GM10266 (cell line): Measurements from ENCODE around the gene MYOZ3.

Source experiments
- DNase-seq: peaks from one replicate; pipeline ENCODE4 v3.0.0; 2012; ENCODE audit errors: extremely low spot score
- TF ChIP-seq, protein P1 (sequence below): IDR thresholded peaks from 2 replicates; pipeline ENCODE4 v1.5.1; 2012; ENCODE audit warnings: mild to moderate bottlenecking, low read depth; ENCODE audit not compliant: control insufficient read depth, insufficient read depth; ENCODE audit errors: missing control alignments

The MYOZ3 gene

DNA sequence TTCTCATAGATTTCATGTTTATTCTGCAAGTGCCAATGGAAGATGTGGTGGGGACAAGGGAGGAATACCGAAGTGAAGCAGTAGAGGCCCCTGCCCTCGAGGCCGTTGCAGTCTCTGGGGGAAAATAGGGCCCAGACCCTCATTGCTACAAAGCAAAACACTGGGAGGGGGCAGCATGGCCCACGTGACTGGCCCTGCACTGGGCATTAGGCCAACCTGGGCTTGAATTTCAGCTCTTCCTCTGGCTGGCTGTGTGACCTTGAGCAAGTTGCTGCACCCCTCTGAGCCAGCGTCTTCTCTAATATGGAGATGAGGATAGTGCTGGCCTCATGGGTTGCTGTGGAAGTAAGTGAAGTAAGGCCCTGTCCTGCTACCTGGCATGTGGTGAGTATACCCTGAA, 21.3 kb upstream of the MYOZ3 start:
- TF ChIP-seq, protein P1, sequence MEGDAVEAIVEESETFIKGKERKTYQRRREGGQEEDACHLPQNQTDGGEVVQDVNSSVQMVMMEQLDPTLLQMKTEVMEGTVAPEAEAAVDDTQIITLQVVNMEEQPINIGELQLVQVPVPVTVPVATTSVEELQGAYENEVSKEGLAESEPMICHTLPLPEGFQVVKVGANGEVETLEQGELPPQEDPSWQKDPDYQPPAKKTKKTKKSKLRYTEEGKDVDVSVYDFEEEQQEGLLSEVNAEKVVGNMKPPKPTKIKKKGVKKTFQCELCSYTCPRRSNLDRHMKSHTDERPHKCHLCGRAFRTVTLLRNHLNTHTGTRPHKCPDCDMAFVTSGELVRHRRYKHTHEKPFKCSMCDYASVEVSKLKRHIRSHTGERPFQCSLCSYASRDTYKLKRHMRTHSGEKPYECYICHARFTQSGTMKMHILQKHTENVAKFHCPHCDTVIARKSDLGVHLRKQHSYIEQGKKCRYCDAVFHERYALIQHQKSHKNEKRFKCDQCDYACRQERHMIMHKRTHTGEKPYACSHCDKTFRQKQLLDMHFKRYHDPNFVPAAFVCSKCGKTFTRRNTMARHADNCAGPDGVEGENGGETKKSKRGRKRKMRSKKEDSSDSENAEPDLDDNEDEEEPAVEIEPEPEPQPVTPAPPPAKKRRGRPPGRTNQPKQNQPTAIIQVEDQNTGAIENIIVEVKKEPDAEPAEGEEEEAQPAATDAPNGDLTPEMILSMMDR, result no peak
- DNase-seq, result no peak

DNA sequence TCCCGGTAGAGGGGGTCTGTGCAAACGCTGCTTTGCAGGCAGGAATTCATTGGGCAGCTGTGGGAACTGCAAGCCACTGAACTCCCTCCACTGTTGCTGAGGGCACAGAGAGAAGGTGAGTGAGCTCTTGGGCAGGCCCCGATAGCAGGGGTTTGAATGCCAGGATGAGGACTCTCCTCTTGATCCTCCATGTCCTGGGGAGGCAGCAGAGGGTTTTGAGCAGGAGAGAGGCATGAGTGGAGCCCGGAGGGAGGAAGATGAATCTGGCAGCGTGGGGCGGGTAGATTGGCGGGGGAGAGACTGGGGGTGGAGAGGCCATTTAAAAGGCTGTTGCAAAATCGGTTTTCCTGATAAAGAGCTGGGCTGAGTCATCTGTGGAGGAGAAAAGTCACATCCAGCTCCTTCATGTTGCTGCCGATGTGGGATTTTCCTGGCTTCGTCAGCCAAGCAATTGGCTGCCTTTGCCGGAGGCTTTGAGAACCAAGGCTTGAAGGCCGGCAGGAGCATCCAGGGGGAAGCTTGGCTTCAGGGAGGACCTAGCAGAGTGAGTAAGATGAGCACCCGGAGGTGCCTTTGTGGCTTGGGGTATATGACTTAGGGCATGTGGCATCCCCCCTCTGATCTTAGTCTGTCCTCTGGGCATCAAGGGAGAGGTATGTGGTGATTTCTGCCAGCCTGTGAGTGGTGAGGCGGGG, 20.6 kb upstream of the MYOZ3 start, which contains the start of gene SYNPO:
SYNPO (plus strand) TSS at position 350 of the 695 bp plus-strand sequence. CDS start 7,616 bp downstream, outside the sequence.
- TF ChIP-seq, protein P1, result no peak
- no peak for DNase-seq

DNA sequence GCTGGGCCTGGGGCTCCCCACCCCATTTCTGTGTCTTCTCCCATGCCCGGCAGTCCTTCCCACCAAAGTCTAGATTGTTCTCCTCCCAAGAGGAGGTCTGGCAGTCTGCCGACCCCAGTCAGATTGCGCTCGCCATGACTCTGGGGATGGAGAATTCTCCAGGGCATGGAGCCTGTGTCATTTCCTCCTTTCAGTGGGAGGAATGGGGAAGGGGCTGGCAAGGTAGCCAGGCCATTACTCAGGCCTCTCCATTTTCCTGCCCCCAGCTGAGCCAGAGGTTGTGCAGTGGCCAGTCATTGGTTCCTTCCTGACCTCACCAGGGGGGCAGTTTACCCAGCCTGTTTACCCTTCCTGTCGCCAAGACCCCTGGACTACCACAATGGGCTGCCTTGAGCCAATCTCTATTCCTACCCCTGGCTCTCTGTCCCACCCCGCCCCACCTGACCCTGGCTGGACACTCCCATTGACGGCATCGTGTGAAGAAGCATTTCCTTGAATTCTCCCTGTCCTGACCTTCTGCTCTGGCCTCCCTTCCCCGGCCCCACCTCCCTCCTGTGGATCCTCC, 20.0 kb upstream of the MYOZ3 start:
- TF ChIP-seq, protein P1, result no peak
- DNase-seq, result no peak

DNA sequence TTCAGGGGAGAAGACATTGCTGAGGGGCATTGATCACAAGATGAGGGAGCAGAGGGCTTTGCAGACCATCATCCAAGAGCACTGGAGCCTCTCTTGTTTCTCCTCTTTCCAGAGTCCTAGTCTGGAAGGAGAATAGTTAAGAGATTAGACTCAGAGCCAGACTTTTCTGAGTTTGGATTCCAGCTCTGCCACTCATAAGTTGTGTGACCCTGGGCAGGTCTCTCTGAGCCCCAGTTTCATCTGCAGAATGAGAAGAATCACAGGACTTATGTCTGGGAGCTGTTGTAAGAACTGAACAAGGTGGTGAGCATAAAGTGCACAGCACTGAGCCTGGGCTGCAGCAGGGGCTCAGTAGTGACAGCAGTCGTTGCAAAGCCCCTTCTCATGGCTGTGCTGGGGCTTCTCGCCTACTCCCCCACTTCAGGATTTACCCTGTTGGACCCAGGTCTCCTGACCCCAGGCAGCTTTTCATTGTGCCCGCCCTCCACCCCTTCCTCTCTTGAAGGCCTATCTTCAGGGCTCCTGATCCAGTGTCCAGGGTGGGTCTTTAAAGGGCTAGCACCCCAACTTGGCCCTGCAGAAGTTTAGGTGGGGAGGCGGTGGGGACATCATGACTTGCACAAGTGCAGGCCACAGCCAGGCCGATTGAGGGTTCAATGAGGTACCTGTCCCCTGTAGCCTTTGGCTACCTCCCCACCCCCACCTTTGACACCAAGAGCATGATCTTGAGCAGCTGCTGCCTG, 19.1 kb upstream of the MYOZ3 start:
- DNase-seq, result no peak
- TF ChIP-seq, protein P1, result no peak

DNA sequence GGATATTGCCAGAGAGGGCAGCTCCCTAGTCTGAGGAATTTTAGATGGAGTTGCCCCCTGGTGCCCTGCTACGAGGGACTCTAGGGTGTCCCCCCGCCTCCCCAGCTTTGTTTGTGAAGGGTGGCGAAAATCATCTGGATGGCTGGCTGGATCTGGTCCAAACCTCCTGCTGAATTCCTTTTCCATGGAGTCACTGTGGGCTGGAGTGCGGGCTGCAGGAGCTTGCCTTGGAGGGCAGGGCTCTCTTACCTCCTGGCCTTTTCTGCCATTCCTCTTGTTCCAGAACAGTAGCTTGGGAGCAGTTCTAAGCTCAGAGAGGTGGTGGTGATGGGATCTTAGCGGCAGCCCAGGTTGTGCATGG, 18.5 kb upstream of the MYOZ3 start:
- TF ChIP-seq, protein P1, result no peak
- DNase-seq, result no peak

DNA sequence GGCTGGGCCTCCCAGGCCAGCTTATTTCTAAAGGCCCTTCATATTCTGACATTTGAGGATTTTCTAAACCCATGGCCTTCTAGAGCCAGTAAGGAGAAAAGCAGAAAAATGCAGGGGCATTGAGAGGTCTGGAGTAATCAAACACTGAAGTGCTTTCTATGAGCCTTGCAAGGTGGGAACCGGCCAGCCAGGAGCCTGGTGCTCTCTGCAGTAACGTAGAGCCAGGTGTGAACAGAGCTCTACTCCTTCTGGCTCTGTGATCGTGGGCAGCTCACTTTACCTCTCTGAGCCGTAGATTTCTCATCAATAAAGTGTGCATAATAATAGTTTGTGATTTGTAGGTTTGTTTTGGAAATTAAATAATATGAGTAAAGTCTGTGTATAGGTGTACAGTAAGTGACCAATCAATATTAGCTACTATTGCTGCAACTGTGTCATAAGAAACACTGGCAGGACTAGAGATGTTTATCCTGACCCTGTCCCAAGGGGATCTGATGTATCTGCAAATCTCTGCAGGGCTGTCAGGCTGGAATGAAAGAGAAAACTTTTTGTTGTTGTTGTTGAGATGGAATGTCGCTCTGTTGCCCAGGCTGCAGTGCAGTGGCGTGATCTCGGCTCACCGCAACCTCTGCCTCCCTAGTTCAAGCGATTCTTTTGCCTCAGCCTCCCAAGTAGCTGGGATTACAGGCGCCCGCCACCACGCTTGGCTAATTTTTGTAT, 17.9 kb upstream of the MYOZ3 start:
- TF ChIP-seq, protein P1, result no peak
- no peak for DNase-seq

DNA sequence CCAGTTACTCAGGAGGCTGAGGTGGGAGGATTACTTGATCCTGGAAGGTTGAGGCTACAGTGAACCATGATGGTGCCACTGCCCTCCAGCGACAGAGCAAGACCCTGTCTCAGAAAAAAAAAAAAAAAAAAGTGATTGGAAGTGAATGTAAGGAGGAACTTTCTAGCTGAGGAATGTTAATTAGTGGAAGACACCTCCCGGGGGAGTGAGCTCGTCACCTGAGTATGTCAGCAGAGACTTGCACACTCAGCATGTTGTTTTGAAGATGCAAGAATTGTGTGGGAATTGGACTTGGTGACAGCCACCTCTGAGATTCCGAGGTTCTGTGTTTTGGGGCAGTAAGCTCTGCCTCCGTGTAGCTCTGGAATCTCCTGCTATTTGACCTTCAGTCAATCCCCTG, 17.0 kb upstream of the MYOZ3 start:
- TF ChIP-seq, protein P1, result no peak

More for the DNA sequence above, 17.0 kb upstream of the MYOZ3 start:
- no peak for DNase-seq
